NK-92 (cell line): ENCODE measurements around the gene PPP1R14C.

ENCODE experiments used
- DNase-seq: peaks from one replicate; lab custom pipeline; 2025; ENCODE audit not compliant: unreplicated experiment; lab: John Stamatoyannopoulos, UW

The PPP1R14C gene

DNA sequence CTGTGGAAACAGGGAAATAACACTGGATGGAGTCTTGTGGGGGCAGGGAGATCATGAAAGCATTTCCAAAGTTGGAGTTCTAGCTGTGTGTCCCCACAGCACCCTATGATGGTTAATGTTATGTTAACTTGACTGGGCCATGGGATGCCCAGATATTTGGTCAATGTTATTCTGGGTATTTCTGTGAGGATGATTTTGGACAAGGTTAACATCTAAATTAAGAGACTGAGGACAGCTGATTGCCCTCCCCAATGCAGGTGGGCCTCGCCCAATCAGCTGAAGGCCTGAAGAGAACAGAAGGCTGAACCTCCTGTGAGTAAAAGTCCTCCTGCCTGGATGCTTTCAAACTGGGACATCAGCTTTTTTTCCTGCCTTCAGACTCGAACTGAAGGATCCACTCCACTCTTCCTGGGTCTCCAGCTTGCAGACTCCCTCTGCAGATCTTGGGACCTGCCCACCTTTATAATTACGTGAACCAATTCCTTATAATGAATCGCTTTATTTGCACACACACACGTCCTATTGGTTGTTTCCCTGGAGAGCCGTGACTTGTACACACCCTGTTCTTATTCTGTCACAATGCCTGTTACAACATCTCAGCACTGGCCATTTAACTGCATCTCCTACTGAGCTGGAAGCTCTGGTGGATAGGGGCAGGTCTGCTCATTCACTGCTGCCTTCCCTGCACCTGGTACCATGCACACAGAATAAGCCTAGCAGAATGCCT is 126.4 kb downstream of the PPP1R14C start:
- no peak for DNase-seq

DNA sequence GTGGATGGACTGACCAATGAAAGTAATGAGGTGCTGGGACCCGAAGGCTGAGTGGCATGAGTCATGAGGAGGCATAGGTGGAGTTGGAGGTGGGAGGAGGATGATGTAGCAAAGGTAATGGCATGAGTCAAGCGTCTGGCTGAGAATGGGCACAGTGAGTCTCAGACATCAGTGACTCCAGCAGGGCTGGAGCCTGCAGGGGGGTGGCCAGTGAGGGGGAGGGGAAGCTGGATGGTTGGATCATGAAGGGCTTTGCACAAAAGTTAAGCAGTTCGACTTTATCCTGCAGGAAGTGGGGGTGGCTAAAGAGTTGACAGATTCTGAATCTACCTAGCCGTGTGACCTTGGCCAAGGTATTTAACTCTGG is 127.0 kb downstream of the PPP1R14C start:
- no peak for DNase-seq

GRCh38 chr6:150270330-150271052 is 127.6 kb downstream of the PPP1R14C start:
- DNase-seq: no peak

DNA sequence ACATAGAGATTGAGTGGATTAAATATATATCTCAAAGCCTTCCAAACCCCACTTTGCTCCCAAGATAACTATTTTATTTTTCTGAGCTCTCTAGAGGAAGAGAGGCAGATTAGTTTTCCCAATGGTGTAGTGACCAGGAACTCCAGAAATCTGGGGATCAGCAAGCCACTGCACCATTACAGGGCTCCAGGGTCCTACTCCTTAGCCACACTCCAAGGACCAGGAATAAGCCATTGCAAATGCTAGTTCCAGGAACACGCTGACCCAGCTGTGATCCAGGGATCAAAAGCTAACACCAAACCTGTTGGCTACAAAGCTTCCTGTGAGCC is 128.3 kb downstream of the PPP1R14C start:
- no peak for DNase-seq

DNA sequence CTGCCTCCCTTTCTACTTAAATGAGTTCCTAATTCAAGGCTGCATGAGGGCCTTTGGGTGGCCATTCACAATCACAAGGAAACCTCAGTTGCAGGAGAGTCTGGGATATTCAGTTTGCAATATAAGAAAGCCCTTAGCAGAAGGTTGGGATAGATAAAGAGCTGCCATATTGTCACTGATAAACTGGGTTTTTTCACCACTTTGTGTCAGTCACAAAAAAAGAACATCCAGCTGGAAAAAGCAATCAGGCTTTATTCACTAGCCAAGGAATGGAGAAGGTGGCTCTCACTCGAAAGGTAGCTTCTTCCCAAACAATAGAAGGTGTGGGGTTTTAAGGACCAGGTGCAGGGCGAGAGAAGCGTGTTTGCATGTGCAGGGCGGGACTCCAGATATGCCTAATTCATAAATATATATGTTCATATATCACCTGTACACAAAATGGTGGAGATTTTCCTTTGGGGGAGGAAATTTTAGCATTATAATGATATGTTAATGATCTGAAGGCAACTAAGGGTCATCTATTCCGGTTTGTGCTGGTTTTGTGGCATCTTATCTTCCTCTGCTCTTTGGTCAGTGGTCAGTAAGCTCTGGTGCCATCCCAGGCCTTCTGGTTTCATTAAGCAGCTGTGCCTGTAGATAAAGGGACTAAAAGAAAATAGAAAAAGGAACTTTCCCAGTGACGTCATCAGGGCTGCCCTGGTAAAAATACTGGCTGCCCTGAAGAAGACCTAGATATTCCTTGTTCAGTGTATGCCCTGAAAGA is 128.8 kb downstream of the PPP1R14C start:
- DNase-seq: no peak

- DNase-seq: no peak
These were observed 129.6 kb downstream of the PPP1R14C start for GRCh38 chr6:150272264-150272975.

- DNase-seq: no peak
These were observed 130.1 kb downstream of the PPP1R14C start for GRCh38 chr6:150272976-150273315.

DNA sequence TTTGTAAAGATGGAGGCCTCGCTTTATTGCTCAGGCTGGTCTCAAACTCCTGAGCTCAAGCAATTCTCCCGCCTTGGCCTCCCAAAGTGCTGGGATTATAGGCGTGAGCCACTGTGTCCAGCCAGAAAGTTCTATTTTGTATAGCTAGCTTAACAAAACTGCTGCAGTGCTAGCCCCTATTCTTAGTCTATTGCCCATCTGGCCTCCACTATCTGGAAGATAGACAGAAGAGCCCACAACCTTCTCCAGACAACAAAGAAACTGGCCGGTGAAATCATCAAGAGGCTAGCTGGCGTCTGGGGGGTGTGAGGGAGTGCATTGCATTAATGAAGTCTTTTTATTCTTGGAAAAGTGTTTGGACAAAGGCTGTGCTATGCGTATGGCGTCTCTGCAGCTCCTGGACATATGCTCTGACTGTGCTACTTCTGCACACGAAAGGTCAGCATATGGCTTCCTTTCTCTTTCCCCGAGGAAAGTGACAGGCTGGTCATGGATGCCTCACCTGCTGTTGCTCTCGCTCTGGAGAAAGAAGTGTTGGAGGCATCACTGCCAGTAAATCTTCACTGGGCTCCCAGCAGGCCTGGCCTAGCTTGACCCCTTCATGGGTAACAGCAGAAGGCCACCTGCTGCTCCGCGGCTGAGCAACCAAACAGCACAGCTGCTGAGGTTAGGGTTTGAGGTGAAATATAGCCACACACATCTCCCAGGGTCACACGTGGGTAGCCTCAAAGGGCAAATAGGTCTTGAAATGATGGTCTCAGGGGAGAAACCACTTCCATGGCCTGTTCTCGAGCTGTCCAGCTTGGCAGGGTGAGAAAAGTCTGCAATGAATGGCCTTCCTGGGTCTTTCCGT is 130.8 kb downstream of the PPP1R14C start:
- no peak for DNase-seq

GRCh38 chr6:150275489-150275888 is 132.6 kb downstream of the PPP1R14C start:
- no peak for DNase-seq

DNA sequence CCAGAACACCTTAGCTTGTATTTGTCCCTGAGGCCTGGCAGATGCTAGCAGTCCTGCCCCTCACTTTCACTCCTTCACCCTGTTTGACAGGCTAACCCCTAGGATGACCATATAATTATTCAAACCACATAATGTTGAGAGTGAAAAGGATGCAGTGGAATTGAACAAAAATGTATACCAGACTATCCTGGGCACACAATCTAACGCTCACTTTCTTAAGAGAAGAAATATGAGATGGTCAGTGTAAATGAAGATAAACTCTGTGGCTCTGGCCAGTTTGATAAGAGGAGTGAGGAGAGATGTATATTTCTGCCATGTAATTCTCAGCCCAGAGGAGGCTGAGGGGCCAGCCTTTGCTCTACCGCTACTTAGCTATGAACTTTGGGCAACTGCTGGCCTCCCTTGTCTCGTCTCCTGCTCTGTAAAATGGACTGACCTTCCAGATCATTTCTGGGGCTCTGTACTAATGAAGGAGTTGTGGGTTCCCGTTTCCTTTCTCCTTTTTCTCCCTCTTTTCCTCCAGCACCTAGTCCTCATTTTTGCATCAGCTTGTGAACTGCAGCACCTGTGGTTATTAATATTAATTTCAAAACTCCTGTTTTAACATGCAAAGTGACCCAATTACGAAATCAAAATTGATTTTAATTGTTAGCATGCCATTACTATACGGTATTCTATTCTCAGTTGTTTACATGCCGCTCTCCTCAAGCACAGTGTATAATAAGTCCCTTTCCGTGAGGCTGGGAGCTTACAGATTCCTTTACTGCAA is 133.5 kb downstream of the PPP1R14C start:
- no peak for DNase-seq

DNA sequence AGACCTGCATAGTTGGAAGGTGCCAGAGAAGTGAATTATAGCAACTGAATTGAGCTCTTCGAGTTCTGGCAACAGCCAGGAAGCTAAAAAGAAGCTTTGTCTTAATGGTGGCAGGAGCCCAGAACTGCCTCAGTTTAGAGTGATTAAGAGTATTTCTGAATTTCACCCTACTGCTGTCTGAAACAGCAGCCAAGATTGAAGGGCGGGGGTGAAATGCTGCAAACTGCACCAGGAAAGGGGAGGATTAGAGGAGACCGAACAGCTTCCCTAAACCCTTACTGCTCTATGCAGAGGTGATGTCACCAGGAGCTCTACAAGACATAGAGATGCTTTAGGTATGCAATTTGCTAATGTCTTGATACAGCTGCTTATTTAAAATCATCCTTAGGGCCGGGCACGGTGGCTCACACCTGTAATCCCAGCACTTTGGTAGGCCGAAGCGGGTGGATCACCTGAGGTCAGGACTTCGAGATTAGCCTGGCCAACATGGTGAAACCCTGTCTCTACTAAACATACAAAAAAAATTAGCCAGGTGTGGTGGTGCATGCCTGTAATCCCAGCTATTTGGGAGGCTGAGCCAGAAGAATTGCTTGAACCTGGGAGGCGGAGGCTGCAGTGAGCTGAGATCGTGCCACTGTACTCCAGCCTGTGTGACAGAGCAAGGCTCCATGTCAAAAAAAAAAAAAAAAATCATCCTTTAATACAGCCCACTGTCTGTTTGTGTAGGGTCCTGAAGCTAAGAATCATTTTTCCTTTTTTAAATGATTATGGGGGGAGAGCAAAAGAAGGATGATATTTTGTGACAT is 134.3 kb downstream of the PPP1R14C start:
- no peak for DNase-seq

GRCh38 chr6:150279533-150279932 is 136.7 kb downstream of the PPP1R14C start:
- DNase-seq: no peak

DNA sequence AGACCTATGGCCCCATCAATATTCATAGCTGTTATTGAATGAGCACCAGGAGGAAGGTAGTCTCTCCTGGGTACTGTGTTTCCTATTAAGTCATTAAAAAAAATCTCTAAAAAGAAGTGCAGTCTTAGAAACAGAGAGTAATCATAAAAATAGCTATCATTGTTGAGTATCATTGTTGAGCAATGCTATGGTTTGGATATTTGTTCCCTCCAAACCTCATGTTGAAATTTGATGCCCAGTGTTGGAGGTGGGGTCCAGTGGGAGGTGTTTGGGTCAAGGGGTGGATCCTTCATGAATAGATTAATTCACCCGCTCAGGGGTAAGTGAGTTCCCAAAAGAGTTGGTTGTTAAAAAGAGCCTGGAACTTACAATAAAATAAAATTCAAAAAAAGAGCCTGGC is 137.9 kb downstream of the PPP1R14C start:
- DNase-seq: no peak

- no peak for DNase-seq
These were observed 138.9 kb downstream of the PPP1R14C start for GRCh38 chr6:150281767-150282166.

DNA sequence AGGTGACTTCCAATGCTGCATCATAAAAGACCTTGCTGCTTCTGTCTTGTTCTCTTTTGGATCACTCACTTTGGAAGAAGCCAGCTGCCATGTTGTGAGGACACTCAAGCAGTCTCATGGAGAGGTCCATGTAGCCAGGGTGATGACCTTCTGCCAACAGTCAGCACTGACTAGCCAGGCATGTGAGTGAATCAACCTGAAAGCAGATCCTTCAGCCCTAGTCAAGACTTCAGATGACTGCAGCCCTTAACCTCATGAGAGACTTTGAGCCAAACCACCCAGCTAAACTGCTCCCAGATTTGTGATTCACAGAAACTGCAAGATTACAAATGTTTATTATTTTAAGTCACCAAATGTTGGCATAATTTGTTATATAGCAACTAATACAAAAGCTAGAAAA is 140.0 kb downstream of the PPP1R14C start:
- no peak for DNase-seq

- no peak for DNase-seq
These were observed 143.6 kb downstream of the PPP1R14C start for GRCh38 chr6:150286460-150286859.

DNA sequence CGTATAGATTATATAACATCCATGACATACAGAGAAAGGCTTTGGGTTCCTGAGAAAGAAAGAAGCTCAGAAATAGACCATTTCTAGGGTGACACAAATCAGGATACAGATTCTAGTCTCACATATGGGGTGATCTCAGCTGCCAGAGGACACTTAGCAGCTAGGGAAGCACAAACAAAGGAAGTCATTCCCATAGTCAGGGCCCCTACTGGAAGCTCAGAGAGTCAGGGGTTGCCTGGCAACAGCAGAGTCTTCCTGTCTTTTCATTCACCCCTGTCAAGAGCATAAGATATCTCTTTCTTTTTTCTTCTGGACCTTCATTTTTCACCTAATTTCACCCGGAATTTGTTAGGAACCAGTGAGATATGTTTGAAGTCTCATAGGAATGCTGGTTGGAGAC is 144.1 kb downstream of the PPP1R14C start:
- no peak for DNase-seq

DNA sequence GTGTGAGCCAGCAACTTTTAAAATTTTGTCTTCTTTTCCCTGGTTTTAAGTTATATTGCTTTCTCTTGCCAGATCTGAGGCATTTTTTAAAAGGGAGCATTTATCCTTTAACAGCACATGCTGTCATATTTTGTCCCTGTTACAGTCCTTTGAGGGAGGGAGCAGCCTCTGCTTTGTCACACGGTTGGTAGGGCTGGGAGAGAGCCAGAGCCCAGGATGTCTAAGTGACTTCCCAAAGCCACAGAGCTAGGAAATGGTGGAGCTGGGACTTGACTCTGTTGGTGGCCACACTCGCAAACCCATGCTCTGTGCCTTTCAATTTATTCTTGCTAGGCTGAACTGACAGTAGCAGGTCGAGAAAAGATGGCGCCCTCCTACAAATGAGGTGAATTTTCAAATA is 145.6 kb downstream of the PPP1R14C start:
- no peak for DNase-seq

- no peak for DNase-seq
These were observed 146.7 kb downstream of the PPP1R14C start for GRCh38 chr6:150289454-150290071.
